Measurements from ENCODE around the gene PPM1E. TPM values are rescaled to one million over a fixed set of nuclear protein-coding genes. Genes with fewer than 3 reads are reported as not detected.

The PPM1E gene
- total RNA-seq, 2 experiments from 2014 or later, result not detected

- no peak for TF ChIP-seq CTCF (IDR thresholded peaks at IDR 0.05)
- DNase-seq (no peak), ATAC-seq (ENCODE audit: poor library complexity) (no peak)
- Mint-ChIP-seq H3K27me3 (no peaks in the 10 kb centered on the region), H3K9me3 (no peaks in the 10 kb centered on the region), H3K27ac (no peak overlapping the region), H3K4me3 (no peak overlapping the region), H3K4me1 (ENCODE audit: low read depth) (no peaks in the 10 kb centered on the region), H3K36me3 (ENCODE audit: low read depth) (peaks cover 56% of the 10 kb centered on the region)
- intact Hi-C loops (cut with DNase I, micrococcal nuclease), result no loop called here
- Histone ChIP-seq H3K4me3 (ENCODE audit: low read length) (no peak overlapping the region), H3K4me1 (ENCODE audit: insufficient read depth, low read length) (no peaks in the 10 kb centered on the region), H3K27ac (ENCODE audit: low read depth in 1 of 2, low read length in 2 of 2) (no peak overlapping the region), H3K9me3 (ENCODE audit: control insufficient read depth in 1 of 2, insufficient read depth in 1 of 2, low read length in 2 of 2) (no peaks in the 10 kb centered on the region), H3K27me3 (ENCODE audit: control insufficient read depth in 1 of 2, insufficient read depth in 2 of 2, low read length in 2 of 2) (no peaks in the 10 kb centered on the region), H3K36me3 (ENCODE audit: insufficient read depth, low read length) (peaks cover 24% of the 10 kb centered on the region)
- ChIA-PET CTCF (no interaction called here), POLR2A (no interaction called here)
These were observed 33.4 kb upstream of the PPM1E start for GRCh38 chr17:58722274-58722673.

GRCh38 chr17:58722696-58723095 is 33.0 kb upstream of the PPM1E start:
- Histone ChIP-seq H3K4me1 (ENCODE audit: insufficient read depth, low read length) (no peaks in the 10 kb centered on the region), H3K27ac (ENCODE audit: low read depth in 1 of 2, low read length in 2 of 2) (no peak overlapping the region), H3K9me3 (ENCODE audit: control insufficient read depth in 1 of 2, insufficient read depth in 1 of 2, low read length in 2 of 2) (no peaks in the 10 kb centered on the region), H3K4me3 (ENCODE audit: low read length) (no peak overlapping the region), H3K27me3 (ENCODE audit: control insufficient read depth in 1 of 2, insufficient read depth in 2 of 2, low read length in 2 of 2) (no peaks in the 10 kb centered on the region), H3K36me3 (ENCODE audit: insufficient read depth, low read length) (peaks cover 24% of the 10 kb centered on the region)
- intact Hi-C loops (cut with DNase I, micrococcal nuclease), result no loop called here
- no peaks in the 10 kb centered on the region for H3K9me3 Mint-ChIP-seq
- ATAC-seq (ENCODE audit: poor library complexity) (no peak), DNase-seq (no peak)
- H3K4me3 Mint-ChIP-seq, result no peak overlapping the region
- no peaks in the 10 kb centered on the region for H3K4me1 Mint-ChIP-seq (ENCODE audit: low read depth)
- ChIA-PET POLR2A (no interaction called here), CTCF (interaction anchor here (0.6 kb wide), 1 partner anchor 148 kb away, joined by 3 read pairs; no protein-coding TSS in a partner anchor)
- no peak for TF ChIP-seq CTCF (IDR thresholded peaks at IDR 0.05)
- H3K27ac Mint-ChIP-seq, result no peak overlapping the region
- H3K36me3 Mint-ChIP-seq (ENCODE audit: low read depth), result peaks cover 59% of the 10 kb centered on the region
- H3K27me3 Mint-ChIP-seq, result no peaks in the 10 kb centered on the region

GRCh38 chr17:58728798-58729197 is 26.9 kb upstream of the PPM1E start:
- H3K4me3 ChIP-seq (ENCODE audit: low read length), result no peak overlapping the region
- no peaks in the 10 kb centered on the region for H3K9me3 ChIP-seq (ENCODE audit: control insufficient read depth in 1 of 2, insufficient read depth in 1 of 2, low read length in 2 of 2)
- ChIA-PET POLR2A (no interaction called here), CTCF (no interaction called here)
- intact Hi-C loops (cut with DNase I, micrococcal nuclease), result no loop called here
- ATAC-seq (ENCODE audit: poor library complexity) (no peak), DNase-seq (no peak)
- Mint-ChIP-seq H3K27me3 (no peaks in the 10 kb centered on the region), H3K27ac (no peak overlapping the region), H3K4me3 (no peak overlapping the region), H3K4me1 (ENCODE audit: low read depth) (no peaks in the 10 kb centered on the region), H3K9me3 (no peaks in the 10 kb centered on the region), H3K36me3 (ENCODE audit: low read depth) (peaks cover 32% of the 10 kb centered on the region)
- H3K4me1 ChIP-seq (ENCODE audit: insufficient read depth, low read length), result no peaks in the 10 kb centered on the region
- peaks cover 12% of the 10 kb centered on the region for H3K36me3 ChIP-seq (ENCODE audit: insufficient read depth, low read length)
- no peak for TF ChIP-seq CTCF (IDR thresholded peaks at IDR 0.05)
- H3K27ac ChIP-seq (ENCODE audit: low read depth in 1 of 2, low read length in 2 of 2), result no peak overlapping the region
- no peaks in the 10 kb centered on the region for H3K27me3 ChIP-seq (ENCODE audit: control insufficient read depth in 1 of 2, insufficient read depth in 2 of 2, low read length in 2 of 2)

Measured in CD4-positive, alpha-beta T cell (primary cell).